ENCODE results near the gene WRAP73.

The WRAP73 gene

GRCh38 chr1:3645666-3646355, 4.1 kb downstream of the WRAP73 start:
- DNase-seq = no peak

- DNase-seq = no peak
These were observed 4.7 kb downstream of the WRAP73 start for GRCh38 chr1:3645247-3645646.

- no peak for DNase-seq
These were observed 5.6 kb downstream of the WRAP73 start for GRCh38 chr1:3644273-3644672.

- no peak for DNase-seq
These were observed 6.8 kb downstream of the WRAP73 start for GRCh38 chr1:3642919-3643675.

GRCh38 chr1:3641816-3642215, 8.1 kb downstream of the WRAP73 start:
- no peak for DNase-seq

GRCh38 chr1:3641046-3641760, 8.7 kb downstream of the WRAP73 start:
- DNase-seq = no peak

GRCh38 chr1:3640121-3640837, 9.6 kb downstream of the WRAP73 start:
- DNase-seq = no peak

- DNase-seq = no peak
These were observed 10.4 kb downstream of the WRAP73 start for GRCh38 chr1:3639397-3639911.

- no peak for DNase-seq
These were observed 11.2 kb downstream of the WRAP73 start for GRCh38 chr1:3638676-3639075.

- no peak for DNase-seq
These were observed 11.9 kb downstream of the WRAP73 start for GRCh38 chr1:3638027-3638426.

- no peak for DNase-seq
These were observed 13.4 kb downstream of the WRAP73 start for GRCh38 chr1:3636531-3636930.

- no peak for DNase-seq
These were observed 13.8 kb downstream of the WRAP73 start for GRCh38 chr1:3636080-3636479.

GRCh38 chr1:3634059-3634800, 15.7 kb downstream of the WRAP73 start:
- no peak for DNase-seq

- DNase-seq = no peak
These were observed 16.4 kb downstream of the WRAP73 start for GRCh38 chr1:3633344-3634058.

- DNase-seq = no peak
These were observed 17.1 kb downstream of the WRAP73 start for GRCh38 chr1:3632716-3633343.

GRCh38 chr1:3632298-3632697, 17.6 kb downstream of the WRAP73 start:
- no peak for DNase-seq

- DNase-seq = no peak
These were observed 18.3 kb downstream of the WRAP73 start for GRCh38 chr1:3631320-3632260.

GRCh38 chr1:3630914-3631313, 19.0 kb downstream of the WRAP73 start:
- DNase-seq = no peak

- no peak for DNase-seq
These were observed 19.7 kb downstream of the WRAP73 start for GRCh38 chr1:3630161-3630611.
